Measurements from ENCODE around the gene EPHA5. TPM values are rescaled to one million over a fixed set of nuclear protein-coding genes. Genes with fewer than 3 reads are reported as not detected.

Gene EPHA5
- total RNA-seq, 1 experiment from 2014 or later, result 1.9 TPM

GRCh38 chr4:65391814-65392213 lies 278.5 kb downstream of the EPHA5 start:
- Histone ChIP-seq H3K4me3 (ENCODE audit: low read depth in 2 of 2, low read length in 2 of 2) (no peak overlapping the region), H3K27me3 (ENCODE audit: control insufficient read depth, insufficient read depth, low read length) (no peaks in the 10 kb centered on the region), H3K27ac (ENCODE audit: low read length) (no peak overlapping the region), H3K36me3 (ENCODE audit: control insufficient read depth, insufficient read depth, low read length) (no peaks in the 10 kb centered on the region), H3K4me1 (ENCODE audit: control insufficient read depth, insufficient read depth, low read length) (no peaks in the 10 kb centered on the region), H3K9me3 (ENCODE audit: control insufficient read depth, insufficient read depth, low read depth, low read length) (no peaks in the 10 kb centered on the region)
- in situ Hi-C loops (cut with HindIII; ENCODE audit: low pct_unique_long_range_greater_than_20kb, low sequenced_read_pairs) (no loop called here), intact Hi-C loops (cut with micrococcal nuclease; ENCODE audit: unreplicated experiment) (no loop called here)
- ChIA-PET POLR2A (no interaction called here), CTCF (no interaction called here)
- BruUV-seq (replicated peaks), result no TSS peak
- no peak for ATAC-seq
- TF ChIP-seq POLR2AphosphoS5 (IDR thresholded peaks at IDR 0.05; ENCODE audit: low read depth, low read length) (no peak), TCF7L2 (IDR thresholded peaks at IDR 0.05; ENCODE audit: low read depth, low read length) (no peak), REST (IDR thresholded peaks at IDR 0.05; ENCODE audit: insufficient read depth in 1 of 2, low read depth in 2 of 2, low read length in 1 of 2) (no peak), CTCF (IDR thresholded peaks at IDR 0.05) (no peak), SIN3A (IDR thresholded peaks at IDR 0.05; ENCODE audit: borderline replicate concordance, insufficient read depth, low read depth, low read length) (no peak)
- DNase-seq (ENCODE audit: low read depth, low spot score), result no peak

- intact Hi-C loops (cut with micrococcal nuclease; ENCODE audit: unreplicated experiment), result no loop called here
- Histone ChIP-seq H3K27ac (ENCODE audit: low read length) (no peak overlapping the region), H3K4me3 (ENCODE audit: low read depth in 2 of 2, low read length in 2 of 2) (no peak overlapping the region), H3K36me3 (ENCODE audit: control insufficient read depth, insufficient read depth, low read length) (no peaks in the 10 kb centered on the region), H3K4me1 (ENCODE audit: control insufficient read depth, insufficient read depth, low read length) (no peaks in the 10 kb centered on the region), H3K9me3 (ENCODE audit: control insufficient read depth, insufficient read depth, low read depth, low read length) (no peaks in the 10 kb centered on the region), H3K27me3 (ENCODE audit: control insufficient read depth, insufficient read depth, low read length) (no peaks in the 10 kb centered on the region)
- ATAC-seq (no peak), DNase-seq (ENCODE audit: low read depth, low spot score) (no peak)
- in situ Hi-C loops (cut with HindIII; ENCODE audit: low pct_unique_long_range_greater_than_20kb, low sequenced_read_pairs), result no loop called here
- CTCF ChIA-PET, result no interaction called here
- POLR2A ChIA-PET, result no interaction called here
- TF ChIP-seq CTCF (IDR thresholded peaks at IDR 0.05) (no peak), SIN3A (IDR thresholded peaks at IDR 0.05; ENCODE audit: borderline replicate concordance, insufficient read depth, low read depth, low read length) (no peak), POLR2AphosphoS5 (IDR thresholded peaks at IDR 0.05; ENCODE audit: low read depth, low read length) (no peak), REST (IDR thresholded peaks at IDR 0.05; ENCODE audit: insufficient read depth in 1 of 2, low read depth in 2 of 2, low read length in 1 of 2) (no peak), TCF7L2 (IDR thresholded peaks at IDR 0.05; ENCODE audit: low read depth, low read length) (no peak)
- BruUV-seq (replicated peaks), result no TSS peak
Measured at GRCh38 chr4:65391382-65391781, 278.9 kb downstream of the EPHA5 start.
